VCaP (cell line): Measurements from ENCODE around the gene GNA15.

ENCODE experiments used
- H3K27ac ChIP-seq: fragments of 450-650 bp; 2 replicates; pipeline ENCODE4 v1.5.1; 2017
- TF ChIP-seq, protein P1 (sequence below): fragments of 450-650 bp; conservative IDR thresholded peaks from 2 replicates; pipeline ENCODE4 v1.5.1; 2017; ENCODE audit warnings: mild to moderate bottlenecking, moderate library complexity

The GNA15 gene

DNA sequence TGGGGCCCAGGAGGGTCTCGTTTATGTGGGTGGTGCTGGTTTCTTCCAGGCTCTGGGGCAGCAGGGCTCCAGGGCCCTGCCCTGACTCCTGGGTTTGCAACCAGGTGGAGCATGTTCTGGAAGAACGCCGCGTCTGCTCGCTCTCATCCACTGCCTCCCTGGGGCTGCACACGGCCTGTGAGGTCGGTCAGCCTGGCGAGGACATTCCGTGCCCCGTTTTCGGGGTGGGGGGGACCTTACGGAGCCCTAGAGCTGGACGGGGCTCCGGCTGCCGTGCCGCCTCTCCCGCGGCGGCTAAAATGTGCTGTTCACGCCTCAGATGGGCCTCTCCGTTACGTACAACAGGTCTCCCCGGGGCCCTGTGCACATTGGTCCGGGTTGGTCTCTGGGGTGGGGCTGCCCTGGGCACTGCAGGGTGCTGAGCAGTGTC is 38.4 kb upstream of the GNA15 start:
- no peak overlapping the region for H3K27ac ChIP-seq

GRCh38 chr19:3098141-3098514 is 37.7 kb upstream of the GNA15 start:
- no peak overlapping the region for H3K27ac ChIP-seq
- TF ChIP-seq, protein P1, sequence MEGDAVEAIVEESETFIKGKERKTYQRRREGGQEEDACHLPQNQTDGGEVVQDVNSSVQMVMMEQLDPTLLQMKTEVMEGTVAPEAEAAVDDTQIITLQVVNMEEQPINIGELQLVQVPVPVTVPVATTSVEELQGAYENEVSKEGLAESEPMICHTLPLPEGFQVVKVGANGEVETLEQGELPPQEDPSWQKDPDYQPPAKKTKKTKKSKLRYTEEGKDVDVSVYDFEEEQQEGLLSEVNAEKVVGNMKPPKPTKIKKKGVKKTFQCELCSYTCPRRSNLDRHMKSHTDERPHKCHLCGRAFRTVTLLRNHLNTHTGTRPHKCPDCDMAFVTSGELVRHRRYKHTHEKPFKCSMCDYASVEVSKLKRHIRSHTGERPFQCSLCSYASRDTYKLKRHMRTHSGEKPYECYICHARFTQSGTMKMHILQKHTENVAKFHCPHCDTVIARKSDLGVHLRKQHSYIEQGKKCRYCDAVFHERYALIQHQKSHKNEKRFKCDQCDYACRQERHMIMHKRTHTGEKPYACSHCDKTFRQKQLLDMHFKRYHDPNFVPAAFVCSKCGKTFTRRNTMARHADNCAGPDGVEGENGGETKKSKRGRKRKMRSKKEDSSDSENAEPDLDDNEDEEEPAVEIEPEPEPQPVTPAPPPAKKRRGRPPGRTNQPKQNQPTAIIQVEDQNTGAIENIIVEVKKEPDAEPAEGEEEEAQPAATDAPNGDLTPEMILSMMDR, result no peak

More for the DNA sequence above, 38.4 kb upstream of the GNA15 start:
- TF ChIP-seq, protein P1, result no peak

DNA sequence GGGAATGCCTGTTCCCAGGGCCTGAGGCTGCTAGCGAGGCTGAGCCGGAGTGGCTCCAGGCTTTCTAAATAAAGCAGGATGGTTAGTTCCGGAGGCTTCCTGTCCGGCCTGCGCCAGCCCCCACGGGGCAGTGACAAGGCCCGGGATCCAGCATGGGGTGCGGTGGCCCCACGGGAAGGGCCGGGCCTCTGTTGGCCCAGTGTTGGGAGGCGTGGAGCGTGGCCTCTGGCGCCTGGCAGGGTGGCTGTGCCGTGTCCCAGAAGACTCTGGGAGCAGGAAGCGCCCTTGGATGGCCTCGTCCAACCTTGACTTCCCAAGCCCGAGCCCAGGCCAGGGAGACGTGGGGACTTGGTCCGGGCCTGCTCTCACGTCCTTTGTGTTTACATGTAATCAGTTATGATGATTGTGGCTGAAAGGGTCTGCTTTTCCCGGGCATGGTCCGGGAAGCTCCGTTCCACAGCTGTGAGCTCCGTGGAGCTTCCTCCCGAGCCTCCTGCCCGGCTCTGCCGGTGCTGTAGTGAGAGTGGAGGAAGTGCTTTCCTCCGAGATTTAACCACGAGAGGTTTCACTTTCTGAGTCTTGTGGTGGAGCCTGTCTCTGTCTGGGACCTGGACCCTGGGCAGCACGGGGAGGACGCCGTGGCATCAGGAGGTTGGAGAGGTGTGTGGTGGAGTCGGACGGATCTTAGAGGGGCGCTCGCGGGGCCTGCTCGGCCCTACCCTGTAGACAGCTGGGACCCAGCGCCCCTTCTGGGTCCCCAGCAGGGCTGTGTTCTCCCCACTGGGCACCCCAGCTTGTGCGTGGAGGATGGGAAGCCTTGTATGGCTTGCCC is 37.1 kb upstream of the GNA15 start:
- TF ChIP-seq, protein P1, result no peak
- no peak overlapping the region for H3K27ac ChIP-seq

DNA sequence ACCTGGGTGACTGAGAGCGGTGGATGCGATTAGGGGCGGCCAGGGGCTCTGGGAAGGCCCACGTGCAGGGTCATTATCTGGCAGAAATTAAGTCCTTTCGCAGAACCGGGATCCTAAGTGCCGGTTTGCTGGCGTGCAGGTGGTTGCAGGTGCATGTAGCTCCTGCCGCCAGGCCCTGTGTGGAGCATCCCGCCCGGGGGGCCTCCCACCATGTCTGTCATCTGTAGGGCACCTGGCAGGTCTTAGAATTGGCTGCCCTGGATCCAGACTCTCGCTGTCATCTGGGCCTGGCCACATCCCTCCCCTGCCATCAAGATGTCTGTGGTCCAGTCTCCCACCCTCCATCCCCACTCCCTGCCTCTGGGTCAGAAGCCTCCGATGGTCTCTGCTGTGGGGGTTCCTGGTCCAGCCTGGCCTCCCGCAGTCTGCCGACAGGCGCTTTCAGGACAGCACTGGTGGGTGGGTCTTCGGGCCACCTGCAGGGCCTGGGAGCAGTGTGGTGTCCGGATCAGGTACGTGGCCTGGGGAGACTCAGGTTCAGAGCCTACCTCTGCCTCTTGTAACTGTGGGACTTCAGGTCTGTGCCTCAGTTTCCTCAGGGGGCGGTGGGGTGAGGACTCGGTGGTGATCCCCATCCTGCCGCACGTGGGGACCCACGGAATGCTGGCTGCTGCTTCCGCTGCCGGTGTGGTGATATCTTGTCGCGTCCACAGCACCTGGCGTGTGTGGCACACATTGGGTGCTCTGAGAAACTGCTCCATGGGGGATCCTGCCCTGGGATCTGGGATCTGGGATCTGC is 36.3 kb upstream of the GNA15 start:
- H3K27ac ChIP-seq, result no peak overlapping the region
- TF ChIP-seq, protein P1, result no peak

GRCh38 chr19:3100331-3100730 is 35.5 kb upstream of the GNA15 start:
- no peak overlapping the region for H3K27ac ChIP-seq
- TF ChIP-seq, protein P1, result no peak

- H3K27ac ChIP-seq, result no peak overlapping the region
These were observed 34.8 kb upstream of the GNA15 start for GRCh38 chr19:3100747-3101730.

More at GRCh38 chr19:3100747-3101730, 34.8 kb upstream of the GNA15 start:
- TF ChIP-seq, protein P1, result no peak
